ENCODE data around the gene NGEF. TPM values are rescaled to one million over a fixed set of nuclear protein-coding genes. Genes with fewer than 3 reads are reported as not detected.

NGEF gene
- total RNA-seq, 1 experiment from 2014 or later: 5.4 TPM

DNA sequence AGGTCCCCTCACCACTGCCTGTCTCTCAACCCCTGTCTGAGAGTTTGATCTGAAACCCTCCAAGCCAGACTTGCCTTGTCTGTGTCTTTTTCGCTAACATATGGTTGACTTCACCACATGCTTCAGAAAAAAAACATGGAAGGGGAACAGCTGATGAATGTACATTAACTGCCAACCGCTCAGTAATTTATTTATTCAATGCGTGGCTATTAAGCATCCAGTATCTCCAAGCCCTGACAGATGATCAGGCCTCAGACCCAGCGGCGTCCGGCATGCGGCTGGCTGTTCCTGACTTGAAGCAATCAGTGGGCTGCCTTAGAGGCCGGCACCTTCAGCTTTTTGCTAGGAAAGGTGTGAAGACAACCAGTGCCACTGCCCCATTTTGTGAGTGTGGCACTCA lies 62.3 kb downstream of the NGEF start:
- Mint-ChIP-seq H3K36me3 (no peaks in the 10 kb centered on the region), H3K4me3 (no peak overlapping the region)

GRCh38 chr2:232949016-232949415 lies 64.0 kb downstream of the NGEF start:
- DNase-seq (ENCODE audit: low spot score): no peak
- Mint-ChIP-seq H3K27me3 (ENCODE audit: low read depth) (no peaks in the 10 kb centered on the region), H3K4me1 (0 out of 2 replicates have a peak, but pooled peaks cover 4% of the 10 kb centered on the region), H3K27ac (no peak overlapping the region), H3K4me3 (no peak overlapping the region), H3K9me3 (no peaks in the 10 kb centered on the region), H3K36me3 (no peaks in the 10 kb centered on the region)
- TF ChIP-seq TEAD4 (CRISPR knock-in tag; IDR thresholded peaks at IDR 0.05) (no peak), NFE2L1 (CRISPR knock-in tag; IDR thresholded peaks at IDR 0.05) (no peak), GTF2I (CRISPR knock-in tag; conservative IDR thresholded peaks at IDR 0.05) (no peak), ZNF671 (CRISPR knock-in tag; IDR thresholded peaks at IDR 0.05) (no peak), ZSCAN18 (CRISPR knock-in tag; IDR thresholded peaks at IDR 0.05) (no peak), FOXK1 (CRISPR knock-in tag; IDR thresholded peaks at IDR 0.05) (no peak), EMX1 (CRISPR knock-in tag; IDR thresholded peaks at IDR 0.05) (no peak), ZNF232 (CRISPR knock-in tag; IDR thresholded peaks at IDR 0.05) (no peak), GRHL2 (CRISPR knock-in tag; IDR thresholded peaks at IDR 0.05; ENCODE audit: insufficient replicate concordance, severe bottlenecking) (no peak), ZNF396 (CRISPR knock-in tag; IDR thresholded peaks at IDR 0.05; ENCODE audit: borderline replicate concordance) (no peak), SOX15 (CRISPR knock-in tag; IDR thresholded peaks at IDR 0.05) (no peak), ZNF263 (CRISPR knock-in tag; IDR thresholded peaks at IDR 0.05; ENCODE audit: low read depth) (no peak), ETV6 (CRISPR knock-in tag; IDR thresholded peaks at IDR 0.05) (no peak)
- TF ChIP-seq, protein P1, sequence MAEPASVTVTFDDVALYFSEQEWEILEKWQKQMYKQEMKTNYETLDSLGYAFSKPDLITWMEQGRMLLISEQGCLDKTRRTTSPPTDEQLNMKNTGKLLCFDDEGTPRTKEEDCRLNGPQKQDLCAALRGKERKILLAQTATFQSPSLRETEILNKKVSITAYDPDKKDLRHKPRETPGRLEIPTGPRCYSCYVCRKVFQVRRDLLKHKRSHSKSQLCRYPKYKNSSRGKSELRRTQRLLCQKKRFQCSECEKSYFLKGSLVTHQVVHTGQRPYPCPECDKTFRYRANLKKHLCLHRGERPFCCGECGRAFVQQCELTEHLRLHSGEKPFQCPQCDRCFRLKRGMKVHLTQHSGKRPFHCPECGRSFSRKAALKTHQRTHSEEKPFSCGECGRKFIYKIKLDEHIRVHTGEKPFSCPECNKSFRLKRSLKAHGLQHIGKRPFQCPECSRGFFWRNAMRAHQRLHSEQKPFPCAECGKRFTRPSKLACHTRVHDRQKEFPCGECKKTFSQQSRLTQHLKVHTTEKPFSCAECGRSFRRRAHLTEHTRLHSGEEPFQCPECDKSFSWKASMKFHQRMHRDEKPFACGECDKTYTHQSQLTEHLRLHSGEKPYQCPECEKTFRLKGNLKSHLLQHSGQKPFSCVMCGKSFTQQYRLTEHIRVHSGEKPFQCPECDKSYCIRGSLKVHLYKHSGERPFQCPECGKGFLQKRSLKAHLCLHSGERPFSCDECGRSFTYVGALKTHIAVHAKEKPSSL (CRISPR knock-in tag; conservative IDR thresholded peaks at IDR 0.05): no peak
- CTCF ChIA-PET: interaction anchor here (1.2 to 1.3 kb wide), 2 partner anchors 21 to 80 kb away, joined by 3 to 4 read pairs; no protein-coding TSS in a partner anchor
- POLR2A ChIA-PET: no interaction called here
- ATAC-seq: peak; percentile 64

More for the DNA sequence above, 62.3 kb downstream of the NGEF start:
- H3K9me3 Mint-ChIP-seq: no peaks in the 10 kb centered on the region
- ChIA-PET CTCF (no interaction called here), POLR2A (no interaction called here)
- TF ChIP-seq NFE2L1 (CRISPR knock-in tag; IDR thresholded peaks at IDR 0.05): no peak
- DNase-seq (ENCODE audit: low spot score) (no peak), ATAC-seq (no peak)
- no peaks in the 10 kb centered on the region for H3K27me3 Mint-ChIP-seq (ENCODE audit: low read depth)
- 0 out of 2 replicates have a peak, but pooled peaks cover 4% of the 10 kb centered on the region for H3K4me1 Mint-ChIP-seq
- H3K27ac Mint-ChIP-seq: no peak overlapping the region

- H3K4me3 Mint-ChIP-seq: no peak overlapping the region
- ATAC-seq: no peak
- H3K27ac Mint-ChIP-seq: no peak overlapping the region
- peaks cover 7% of the 10 kb centered on the region; the same call in 1 of the 2 replicates for H3K36me3 Mint-ChIP-seq
- CTCF ChIA-PET: no interaction called here
- peaks cover 13% of the 10 kb centered on the region for H3K9me3 Mint-ChIP-seq
- POLR2A ChIA-PET: no interaction called here
- no peak for DNase-seq (ENCODE audit: low spot score)
- H3K4me1 Mint-ChIP-seq: no peaks in the 10 kb centered on the region
- peaks cover 3% of the 10 kb centered on the region; the same call in 1 of the 2 replicates for H3K27me3 Mint-ChIP-seq (ENCODE audit: low read depth)
- TF ChIP-seq, protein P2, sequence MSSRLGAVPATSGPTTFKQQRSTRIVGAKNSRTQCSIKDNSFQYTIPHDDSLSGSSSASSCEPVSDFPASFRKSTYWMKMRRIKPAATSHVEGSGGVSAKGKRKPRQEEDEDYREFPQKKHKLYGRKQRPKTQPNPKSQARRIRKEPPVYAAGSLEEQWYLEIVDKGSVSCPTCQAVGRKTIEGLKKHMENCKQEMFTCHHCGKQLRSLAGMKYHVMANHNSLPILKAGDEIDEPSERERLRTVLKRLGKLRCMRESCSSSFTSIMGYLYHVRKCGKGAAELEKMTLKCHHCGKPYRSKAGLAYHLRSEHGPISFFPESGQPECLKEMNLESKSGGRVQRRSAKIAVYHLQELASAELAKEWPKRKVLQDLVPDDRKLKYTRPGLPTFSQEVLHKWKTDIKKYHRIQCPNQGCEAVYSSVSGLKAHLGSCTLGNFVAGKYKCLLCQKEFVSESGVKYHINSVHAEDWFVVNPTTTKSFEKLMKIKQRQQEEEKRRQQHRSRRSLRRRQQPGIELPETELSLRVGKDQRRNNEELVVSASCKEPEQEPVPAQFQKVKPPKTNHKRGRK (CRISPR knock-in tag; IDR thresholded peaks at IDR 0.05; ENCODE audit: borderline replicate concordance): no peak
- no peak for TF ChIP-seq TCF7 (CRISPR knock-in tag; IDR thresholded peaks at IDR 0.05; ENCODE audit: low read depth)
- no peak for TF ChIP-seq ZNF671 (CRISPR knock-in tag; IDR thresholded peaks at IDR 0.05)
- no peak for TF ChIP-seq SMAD4 (CRISPR knock-in tag; IDR thresholded peaks at IDR 0.05)
- TF ChIP-seq, protein P3, sequence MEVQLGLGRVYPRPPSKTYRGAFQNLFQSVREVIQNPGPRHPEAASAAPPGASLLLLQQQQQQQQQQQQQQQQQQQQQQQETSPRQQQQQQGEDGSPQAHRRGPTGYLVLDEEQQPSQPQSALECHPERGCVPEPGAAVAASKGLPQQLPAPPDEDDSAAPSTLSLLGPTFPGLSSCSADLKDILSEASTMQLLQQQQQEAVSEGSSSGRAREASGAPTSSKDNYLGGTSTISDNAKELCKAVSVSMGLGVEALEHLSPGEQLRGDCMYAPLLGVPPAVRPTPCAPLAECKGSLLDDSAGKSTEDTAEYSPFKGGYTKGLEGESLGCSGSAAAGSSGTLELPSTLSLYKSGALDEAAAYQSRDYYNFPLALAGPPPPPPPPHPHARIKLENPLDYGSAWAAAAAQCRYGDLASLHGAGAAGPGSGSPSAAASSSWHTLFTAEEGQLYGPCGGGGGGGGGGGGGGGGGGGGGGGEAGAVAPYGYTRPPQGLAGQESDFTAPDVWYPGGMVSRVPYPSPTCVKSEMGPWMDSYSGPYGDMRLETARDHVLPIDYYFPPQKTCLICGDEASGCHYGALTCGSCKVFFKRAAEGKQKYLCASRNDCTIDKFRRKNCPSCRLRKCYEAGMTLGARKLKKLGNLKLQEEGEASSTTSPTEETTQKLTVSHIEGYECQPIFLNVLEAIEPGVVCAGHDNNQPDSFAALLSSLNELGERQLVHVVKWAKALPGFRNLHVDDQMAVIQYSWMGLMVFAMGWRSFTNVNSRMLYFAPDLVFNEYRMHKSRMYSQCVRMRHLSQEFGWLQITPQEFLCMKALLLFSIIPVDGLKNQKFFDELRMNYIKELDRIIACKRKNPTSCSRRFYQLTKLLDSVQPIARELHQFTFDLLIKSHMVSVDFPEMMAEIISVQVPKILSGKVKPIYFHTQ (CRISPR knock-in tag; IDR thresholded peaks at IDR 0.05): no peak
- TF ChIP-seq ZNF416 (CRISPR knock-in tag; IDR thresholded peaks at IDR 0.05): no peak
- no peak for TF ChIP-seq SP1 (CRISPR knock-in tag; conservative IDR thresholded peaks at IDR 0.05)
- TF ChIP-seq HMGA2 (CRISPR knock-in tag; IDR thresholded peaks at IDR 0.05): no peak
- TF ChIP-seq FOXP4 (CRISPR knock-in tag; IDR thresholded peaks at IDR 0.05): no peak
- TF ChIP-seq CTCF (IDR thresholded peaks at IDR 0.05): no peak
These were observed 70.2 kb downstream of the NGEF start for GRCh38 chr2:232942831-232943230.
